NCI-H2227 treated with DMSO at 0.1 percent for 48 hours (cell line): ENCODE results near the gene ANKZF1.
A peak's percentile ranks its signal among the peaks of the same experiment; 100 is the strongest.
"Not testable (repeated sequence)": the region's sequence is repeated elsewhere in the genome, so short reads cannot be mapped to it uniquely, and the experiment has no call there.

Experiments
- DNase-seq: peaks from one replicate; lab custom pipeline; 2025; lab: John Stamatoyannopoulos, UW

Gene ANKZF1

GRCh38 chr2:219254590-219255201 lies 25.1 kb downstream of the ANKZF1 start:
- no peak for DNase-seq

DNA sequence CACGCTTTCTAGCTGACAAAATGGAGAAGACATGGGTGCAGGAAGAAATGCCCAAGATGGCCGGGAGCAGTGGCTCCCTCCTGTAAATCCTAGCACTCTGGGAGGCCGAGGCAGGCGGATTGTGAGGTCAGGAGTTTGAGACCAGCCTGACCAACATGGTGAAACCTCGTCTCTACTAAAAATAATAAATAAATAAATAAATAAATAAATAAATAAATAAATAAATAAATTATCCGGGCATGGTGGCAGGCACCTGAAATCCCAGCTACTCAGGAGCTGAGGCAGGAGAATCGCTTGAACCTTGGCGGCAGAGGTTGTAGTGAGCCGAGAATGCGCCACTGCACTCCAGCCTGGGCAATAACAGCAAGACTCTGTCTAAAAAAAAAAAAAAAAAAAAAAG lies 29.3 kb downstream of the ANKZF1 start:
- not testable (repeated sequence) for DNase-seq

DNA sequence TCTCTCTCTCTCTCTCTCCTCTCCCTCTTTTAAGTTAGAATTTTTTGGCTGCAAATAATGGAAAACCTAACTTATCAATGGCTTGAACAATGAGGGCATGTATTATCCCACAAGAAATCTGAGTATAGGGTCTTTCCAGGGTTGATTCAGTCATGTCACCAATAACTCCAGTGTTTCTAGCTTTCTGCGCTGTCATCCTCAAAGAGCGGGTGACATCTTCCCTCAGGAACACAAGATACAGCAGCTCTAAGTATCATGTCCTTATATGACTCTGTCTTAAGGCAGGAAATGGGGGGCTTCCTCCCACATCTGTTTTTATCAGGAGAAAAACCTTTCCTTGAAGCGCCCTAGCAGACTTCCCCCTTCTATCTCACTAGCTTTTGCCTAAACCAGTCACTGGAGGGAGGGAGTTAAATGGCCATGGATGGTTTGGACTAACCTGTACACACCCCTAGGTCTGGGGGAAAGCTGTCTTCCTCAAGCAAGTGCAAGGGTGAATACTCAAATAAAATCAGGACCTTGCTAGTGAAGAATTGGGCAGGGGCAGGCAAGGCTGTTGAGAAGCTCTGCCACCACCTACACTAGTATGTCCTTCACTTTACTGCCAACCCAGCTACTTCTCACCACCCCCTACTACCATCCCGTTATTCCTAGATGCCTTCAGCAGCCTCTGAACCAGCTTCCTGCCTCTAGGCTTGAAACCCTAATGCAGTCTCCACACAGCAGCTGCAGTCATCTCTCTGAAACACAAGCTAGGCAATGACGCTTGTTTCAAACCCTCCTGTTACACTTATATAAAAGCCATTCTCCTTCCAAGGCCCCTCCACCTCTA lies 31.6 kb downstream of the ANKZF1 start:
- DNase-seq, result no peak

DNA sequence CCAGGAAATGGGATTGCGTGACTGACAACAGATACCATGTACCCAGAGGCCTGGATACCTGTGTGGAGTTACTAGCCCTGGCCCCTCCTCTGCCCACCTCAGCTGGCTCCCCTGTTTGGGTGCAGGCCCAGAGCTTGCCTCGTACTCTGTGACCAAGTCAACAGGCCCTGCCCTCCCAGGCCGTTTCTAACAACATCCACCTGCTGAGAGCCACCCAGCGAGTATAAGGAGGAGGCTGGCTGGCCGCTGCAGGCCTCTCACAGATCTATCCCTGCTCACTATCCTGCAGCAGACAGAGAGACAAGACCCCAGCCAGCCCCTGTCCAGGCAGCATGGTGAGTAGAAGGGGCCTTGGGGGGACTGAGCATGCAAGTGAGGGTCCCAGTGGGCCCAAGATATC lies 36.6 kb downstream of the ANKZF1 start:
- DNase-seq, result no peak

DNA sequence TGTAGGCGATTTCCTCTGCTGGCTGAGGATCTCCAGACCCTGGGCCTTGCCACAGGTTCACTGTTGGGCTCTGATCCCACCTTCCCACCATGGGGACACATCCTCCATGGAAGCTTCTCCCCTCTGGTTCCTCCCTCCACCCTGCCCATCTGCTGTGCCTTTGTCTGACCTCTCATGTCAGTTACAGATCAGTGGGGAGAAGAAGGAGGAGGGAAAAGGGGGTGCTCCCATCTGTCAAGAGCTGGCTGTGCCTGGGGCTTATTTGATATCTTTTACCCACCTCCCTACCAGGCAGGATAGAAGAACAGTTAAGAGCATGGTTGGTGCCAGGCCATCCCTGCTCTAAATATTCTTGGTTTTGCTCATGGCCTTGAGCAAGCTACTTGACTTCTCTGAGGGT lies 37.3 kb downstream of the ANKZF1 start:
- DNase-seq, result no peak

GRCh38 chr2:219268294-219268693 lies 38.7 kb downstream of the ANKZF1 start:
- no peak for DNase-seq

- peak; percentile 74 for DNase-seq
Observed at GRCh38 chr2:219269362-219270054, 39.9 kb downstream of the ANKZF1 start.

DNA sequence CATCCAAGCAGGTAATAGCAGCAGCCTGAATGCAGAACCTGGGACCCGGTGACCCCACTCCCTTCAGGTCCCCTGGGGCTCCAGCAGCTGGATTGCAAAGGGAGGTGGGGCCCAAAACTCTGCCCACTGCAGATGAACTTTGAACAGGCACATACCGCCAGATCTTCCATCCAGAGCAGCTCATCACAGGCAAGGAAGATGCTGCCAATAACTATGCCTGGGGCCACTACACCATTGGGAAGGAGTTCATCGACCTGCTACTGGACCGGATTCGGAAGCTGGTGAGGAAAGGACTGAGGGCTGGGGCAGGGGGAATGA lies 40.4 kb downstream of the ANKZF1 start:
- no peak for DNase-seq

DNA sequence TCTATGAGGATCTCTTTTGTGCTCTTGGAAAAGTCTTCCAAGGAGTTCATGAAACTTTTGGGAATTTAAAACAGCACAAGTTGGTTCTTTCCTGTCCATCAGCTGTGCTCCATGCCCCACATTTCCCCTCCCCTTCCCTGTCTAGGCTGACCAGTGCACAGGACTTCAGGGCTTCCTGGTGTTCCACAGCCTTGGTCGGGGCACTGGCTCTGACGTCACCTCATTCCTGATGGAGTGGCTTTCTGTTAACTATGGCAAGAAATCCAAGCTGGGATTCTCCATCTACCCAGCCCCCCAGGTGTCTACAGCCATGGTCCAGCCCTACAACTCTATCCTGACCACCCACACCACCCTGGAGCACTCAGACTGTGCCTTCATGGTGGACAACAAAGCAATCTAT lies 41.4 kb downstream of the ANKZF1 start:
- DNase-seq, result no peak

GRCh38 chr2:219272356-219272755 lies 42.8 kb downstream of the ANKZF1 start:
- no peak for DNase-seq

GRCh38 chr2:219272995-219273394 lies 43.4 kb downstream of the ANKZF1 start:
- no peak for DNase-seq

- no peak for DNase-seq
Observed at GRCh38 chr2:219273937-219274336, 44.3 kb downstream of the ANKZF1 start.

DNA sequence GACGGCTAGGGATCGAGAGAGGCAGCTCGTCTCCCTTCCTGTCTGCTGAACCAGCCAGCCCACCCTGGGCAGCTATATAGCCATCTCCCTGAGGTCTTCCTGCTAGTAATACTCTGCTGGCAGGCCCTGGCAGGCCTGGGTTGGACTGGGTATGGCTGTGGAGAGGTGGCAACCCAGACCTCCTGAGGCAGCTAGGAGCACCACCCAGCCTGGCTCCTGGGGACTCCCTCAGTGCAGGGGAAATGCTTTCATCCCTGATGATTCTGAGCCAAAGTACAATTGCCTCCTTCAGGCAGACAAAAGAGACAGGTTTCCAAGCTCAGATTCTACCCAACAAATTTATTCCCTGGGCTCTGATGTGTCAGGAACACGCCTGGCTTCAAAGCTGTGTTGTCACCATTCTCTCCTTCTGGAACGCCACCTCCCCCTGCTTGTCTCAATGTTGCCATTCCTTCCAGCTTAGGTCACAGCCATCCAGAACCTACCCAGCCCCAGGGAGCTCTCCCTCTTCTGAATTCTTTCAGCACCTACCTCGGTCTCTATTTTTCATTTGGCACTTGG lies 44.8 kb downstream of the ANKZF1 start:
- no peak for DNase-seq

DNA sequence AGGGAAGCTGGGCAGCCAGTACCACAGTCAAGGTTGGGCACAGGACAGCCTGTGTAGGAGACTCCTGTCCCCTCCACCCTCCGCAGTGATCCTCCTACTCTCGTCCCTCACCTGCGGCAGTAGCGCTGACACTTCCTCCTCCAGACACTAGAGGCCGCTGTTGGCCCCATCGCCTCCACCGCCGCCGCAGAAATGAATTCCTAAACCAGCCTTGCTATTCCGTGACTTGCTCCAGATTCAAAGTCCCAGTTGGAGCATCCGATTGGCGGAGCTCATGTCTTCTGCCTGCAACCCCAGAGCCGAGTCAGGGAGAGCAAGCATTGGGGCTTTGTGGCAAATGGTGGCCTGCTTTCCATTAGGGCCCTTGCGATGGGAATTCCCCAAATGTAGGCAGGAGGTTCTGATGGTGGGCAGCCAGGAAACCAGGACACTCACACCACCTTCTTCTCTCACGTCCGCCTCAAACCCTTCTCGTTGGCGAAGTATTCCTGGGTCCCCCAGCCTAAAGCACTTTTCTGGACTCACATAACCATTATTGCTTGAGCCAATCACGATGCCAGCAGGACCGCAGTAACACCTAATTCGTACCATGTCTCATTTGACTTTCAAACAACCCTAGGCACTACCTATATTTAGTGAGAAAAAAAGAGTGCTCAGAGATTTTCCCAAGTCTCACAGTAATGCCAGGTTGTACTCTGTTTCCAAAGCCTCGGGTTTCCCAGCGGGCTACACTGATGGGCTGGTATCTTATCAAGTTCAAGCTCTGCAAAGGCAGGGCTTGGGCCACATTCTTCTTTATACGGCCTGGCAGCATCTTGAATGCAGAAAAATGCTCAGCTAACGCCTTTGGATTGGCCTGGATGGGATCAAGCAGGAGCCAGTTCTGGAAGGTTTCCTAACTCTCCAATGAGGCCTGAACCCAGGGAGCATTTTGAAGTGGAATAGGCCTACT lies 48.4 kb downstream of the ANKZF1 start:
- DNase-seq, result peak; percentile 86

- no peak for DNase-seq
Observed at GRCh38 chr2:219278655-219279150, 49.1 kb downstream of the ANKZF1 start.

DNA sequence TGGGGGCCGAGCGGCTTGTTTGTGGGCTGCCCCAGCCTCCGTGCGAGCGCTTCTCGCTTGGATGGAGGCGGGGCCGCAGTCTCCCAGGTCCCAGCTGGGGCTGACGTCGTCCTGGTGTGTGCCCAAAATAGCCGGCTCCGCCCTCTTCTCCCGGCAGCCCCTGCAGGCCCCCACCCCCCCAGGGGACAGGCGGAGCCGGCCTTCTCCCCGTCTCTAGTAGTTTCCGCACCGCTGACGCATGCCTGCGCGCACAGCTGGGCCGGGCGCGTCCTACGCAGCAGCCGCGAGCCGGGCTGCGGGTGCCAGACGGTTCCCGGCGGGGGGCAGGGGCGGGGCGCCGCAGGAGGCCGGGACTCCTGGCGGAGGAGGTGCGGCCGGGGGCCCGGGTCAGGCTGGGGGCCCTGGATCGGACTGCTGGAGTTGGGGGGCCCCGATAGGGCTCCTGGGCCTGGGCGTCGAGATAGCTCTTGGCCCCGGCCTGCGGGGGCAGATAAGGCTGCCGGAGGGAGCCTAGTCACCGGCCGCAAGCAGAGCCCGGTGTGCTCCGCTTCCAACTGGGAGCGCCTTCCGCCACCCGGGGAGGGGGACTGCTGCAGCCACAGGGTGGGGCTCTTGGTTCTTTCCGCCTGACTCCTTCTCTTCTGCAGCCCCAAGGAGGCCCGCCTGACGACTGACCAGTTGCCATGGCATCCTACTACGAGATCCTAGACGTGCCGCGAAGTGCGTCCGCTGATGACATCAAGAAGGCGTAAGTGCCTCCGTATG lies 49.7 kb downstream of the ANKZF1 start, which contains the start of gene DNAJB2:
DNAJB2 (plus strand) TSS at position 216 of the 765 bp plus-strand sequence; CDS start at position 684, 468 bp downstream.
- DNase-seq, result peak; percentile 96

GRCh38 chr2:219279916-219280516 lies 50.4 kb downstream of the ANKZF1 start:
- DNase-seq, result no peak

DNA sequence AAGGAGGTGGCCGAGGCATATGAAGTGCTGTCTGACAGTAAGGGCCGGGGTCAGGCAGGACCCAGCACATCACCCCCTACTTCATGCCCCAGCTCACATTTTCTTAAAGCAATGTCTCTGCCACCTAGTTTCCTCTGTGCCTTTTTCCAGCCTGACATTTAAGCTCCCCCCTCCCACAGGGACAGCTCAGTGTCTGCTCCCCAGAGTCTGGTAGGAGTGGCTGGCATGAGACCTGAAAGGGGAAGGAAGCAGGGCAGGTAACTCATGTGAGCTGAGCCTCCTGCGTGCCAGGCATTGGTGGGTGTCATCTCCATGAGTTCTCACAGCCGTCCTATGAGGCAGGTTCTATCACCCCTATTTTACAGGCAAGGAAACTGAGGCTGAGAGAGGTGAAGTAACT lies 51.0 kb downstream of the ANKZF1 start:
- no peak for DNase-seq

- no peak for DNase-seq
Observed at GRCh38 chr2:219281588-219281987, 52.0 kb downstream of the ANKZF1 start.

- no peak for DNase-seq
Observed at GRCh38 chr2:219282375-219282774, 52.8 kb downstream of the ANKZF1 start.
